Esophagus (tissue), 2 donors: Measurements from ENCODE around the gene IARS1. TPM values are rescaled to one million over a fixed set of nuclear protein-coding genes. Genes with fewer than 3 reads are reported as not detected.
A peak's percentile ranks its signal among the peaks of the same experiment; 100 is the strongest.

Experiments
- H3K27ac ChIP-seq, 2 donors: one replicate each; pipeline ENCODE4 v1.5.1; 2013; ENCODE audit warnings: low read depth in 2 of 2, mild to moderate bottlenecking in 2 of 2, inconsistent platforms in 1 of 2, low read length in 1 of 2, moderate library complexity in 1 of 2
- H3K27me3 ChIP-seq, 2 donors: one replicate each; pipeline ENCODE4 v1.6.1; 2013; ENCODE audit warnings: low read length in 2 of 2, control low read depth in 1 of 2, mild to moderate bottlenecking in 1 of 2; ENCODE audit not compliant: insufficient read depth in 2 of 2, control insufficient read depth in 1 of 2
- H3K36me3 ChIP-seq, 2 donors: one replicate each; pipeline ENCODE4 v1.6.1; 2013; ENCODE audit warnings: low read length in 1 of 2; ENCODE audit not compliant: control insufficient read depth in 2 of 2, insufficient read depth in 2 of 2
- H3K4me1 ChIP-seq, 2 donors: one replicate each; pipeline ENCODE4 v1.6.1; 2013; ENCODE audit warnings: low read length in 1 of 2; ENCODE audit not compliant: control insufficient read depth in 2 of 2, insufficient read depth in 2 of 2
- H3K4me3 ChIP-seq, 2 donors: one replicate each; pipeline ENCODE4 v1.5.1; 2013; ENCODE audit warnings: low read length in 2 of 2, mild to moderate bottlenecking in 2 of 2, low read depth in 1 of 2, moderate library complexity in 1 of 2
- H3K9me3 ChIP-seq, 2 donors: one replicate each; pipeline ENCODE4 v1.6.1; 2013; ENCODE audit warnings: mild to moderate bottlenecking in 2 of 2, low read depth in 1 of 2, low read length in 1 of 2, moderate library complexity in 1 of 2; ENCODE audit not compliant: control insufficient read depth in 2 of 2, insufficient read depth in 1 of 2
- WGBS, 2 donors: extraction: QIAGEN DNeasy Blood & Tissue Kit; methylation state at CpG; one replicate each; pipeline ENCODE4 v1.1.7; 2013; 5-methylcytosine and 5-hydroxymethylcytosine counted together
- polyA plus RNA-seq, 2 donors: library from polyadenylated mRNA; stranded (reverse); fragments of 200-250 nt; gene quantifications; one replicate each; pipeline ENCODE4 v1.2.3, GENCODE V29; 2013
- donor health status: healthy with polysubstance abuse.
- donor health status: Bipolar disorder and iron deficiency.

Gene IARS1
- 10 to 100 TPM; 14.5 to 32.2 TPM for polyA plus RNA-seq

DNA sequence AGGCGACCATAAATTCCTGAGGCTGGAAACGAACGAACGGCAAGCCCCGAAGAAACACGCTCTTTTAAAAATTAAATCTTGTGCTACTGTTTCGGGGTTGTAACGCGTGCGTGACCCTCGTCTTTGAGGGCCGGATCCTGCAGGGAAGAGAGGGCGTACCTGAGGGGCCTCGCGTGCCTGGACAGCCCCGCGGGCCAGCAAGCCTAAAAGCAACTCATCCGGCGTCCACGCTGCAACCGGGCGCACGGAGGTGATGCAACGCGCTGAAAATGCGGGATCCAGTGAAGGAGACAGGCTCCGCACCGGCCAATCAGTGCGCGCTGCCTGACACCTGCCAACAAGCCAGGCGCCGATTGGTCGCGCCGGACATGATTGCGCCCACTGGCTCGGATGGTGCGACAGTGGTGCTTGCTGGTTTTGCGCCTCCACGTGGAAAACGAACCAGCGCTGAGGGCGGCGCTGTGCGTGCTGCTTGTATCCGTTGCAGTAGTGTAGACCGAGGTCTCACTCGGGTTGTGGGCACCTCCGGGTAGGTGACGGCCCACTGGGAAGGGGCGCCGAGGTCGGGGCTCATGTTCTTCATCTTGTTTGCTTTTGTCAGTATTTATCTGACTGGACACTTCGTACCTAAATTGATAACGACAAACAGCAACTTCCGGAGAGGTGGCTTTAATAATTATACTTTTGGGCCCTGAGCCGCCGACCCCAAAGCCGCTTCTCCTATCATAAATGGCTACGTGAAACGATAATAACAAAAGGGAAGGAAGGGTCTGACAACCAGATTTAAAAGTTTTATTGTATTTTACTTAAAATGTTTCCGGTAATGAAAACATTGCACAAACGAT, at the start of gene IARS1:
IARS1 (minus strand) TSS at position 246 of the 845 bp plus-strand sequence. CDS start 4,278 bp downstream, outside the sequence.
- Histone ChIP-seq H3K9me3 (no peaks in the 10 kb centered on the region), H3K36me3 (no peaks in the 10 kb centered on the region), H3K4me3 (peak within 1 kb of the TSS; percentile 81 to 92), H3K27ac (peak within 1 kb of the TSS; percentile 78 to 86), H3K27me3 (no peaks in the 10 kb centered on the region), H3K4me1 (peaks cover 3 to 8% of the 10 kb centered on the region in 2 donors)
- 0% methylated on average over 63 of the region's 63 CpGs for WGBS, 2 donors

DNA sequence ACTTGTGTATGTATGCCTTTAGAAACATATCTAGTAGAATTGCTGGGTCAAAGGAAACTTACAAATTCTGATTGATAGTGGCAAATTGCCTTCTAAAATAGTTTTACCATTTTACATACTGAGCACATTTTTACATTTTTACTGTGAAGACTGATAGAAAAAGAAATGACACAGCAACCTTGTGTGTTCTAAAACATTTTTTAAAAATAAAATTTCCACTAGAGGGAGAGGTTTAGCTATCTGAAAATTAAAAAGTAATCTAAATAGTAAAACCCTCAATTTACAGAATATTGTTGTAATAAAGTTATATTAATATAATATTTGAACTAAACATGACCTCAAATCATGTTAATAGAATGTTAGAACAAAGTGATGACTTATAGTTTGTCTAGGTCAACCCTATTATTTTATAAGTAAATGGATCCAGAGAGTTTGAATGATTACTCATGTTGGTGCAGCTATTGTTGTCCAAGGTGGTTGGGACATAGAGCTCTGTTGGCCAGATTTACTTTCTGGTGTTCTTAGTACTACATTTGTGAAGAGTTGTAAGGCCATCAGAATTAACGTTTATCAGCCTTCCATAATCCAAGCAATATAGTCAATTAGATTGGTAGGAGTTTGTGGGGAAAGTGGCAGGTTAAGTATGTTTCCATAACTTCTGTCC, 49.5 kb upstream of the IARS1 start:
- H3K4me3 ChIP-seq, result no peak overlapping the region
- H3K4me1 ChIP-seq, result no peaks in the 10 kb centered on the region
- 60 to 65% methylated on average over 1 of the region's 1 CpG for WGBS, 2 donors
- H3K27me3 ChIP-seq, result no peaks in the 10 kb centered on the region
- H3K9me3 ChIP-seq, result no peaks in the 10 kb centered on the region
- H3K36me3 ChIP-seq, result peaks cover 4 to 12% of the 10 kb centered on the region in 2 donors
- no peak overlapping the region for H3K27ac ChIP-seq

DNA sequence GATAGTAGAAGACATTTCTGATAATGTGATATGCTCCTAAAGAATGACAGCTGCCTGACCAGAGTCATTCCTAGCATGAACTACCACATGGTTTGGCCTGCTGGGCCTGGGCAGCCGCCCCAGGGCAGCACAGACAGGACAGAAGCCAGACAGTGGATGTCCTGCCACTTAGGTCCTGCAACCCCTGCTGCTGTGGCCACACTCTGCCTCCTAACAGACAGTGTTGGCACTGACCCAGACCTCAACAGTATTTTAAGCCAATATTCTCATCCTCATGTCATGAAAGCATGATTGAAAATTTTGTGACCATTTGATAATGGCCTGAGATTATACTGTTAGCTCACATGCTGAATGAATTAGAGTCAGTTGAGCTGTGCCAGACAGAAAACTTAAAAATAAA, 48.1 kb upstream of the IARS1 start:
- 88 to 96% methylated on average over 1 of the region's 1 CpG for WGBS, 2 donors
- H3K9me3 ChIP-seq, result no peaks in the 10 kb centered on the region
- no peak overlapping the region for H3K4me3 ChIP-seq
- H3K36me3 ChIP-seq, result peaks cover 4 to 12% of the 10 kb centered on the region in 2 donors
- H3K27ac ChIP-seq, result no peak overlapping the region
- no peaks in the 10 kb centered on the region for H3K4me1 ChIP-seq
- H3K27me3 ChIP-seq, result no peaks in the 10 kb centered on the region

DNA sequence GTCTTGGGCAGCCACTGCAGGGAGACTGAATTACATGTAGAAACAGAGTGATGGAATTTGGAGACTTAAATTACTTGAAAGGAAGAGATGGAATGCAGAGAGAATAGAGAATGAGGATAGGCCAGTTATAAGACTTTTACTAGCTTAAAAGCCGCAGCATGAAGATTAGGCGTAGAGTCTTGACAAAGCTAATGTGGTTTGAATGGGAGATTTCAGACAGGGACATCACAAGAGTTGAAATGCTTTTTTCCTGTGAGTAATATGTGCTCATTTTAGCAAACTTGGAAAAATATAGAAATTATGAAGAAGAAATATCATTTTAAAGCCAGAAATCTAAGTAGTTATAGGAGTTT, 39.8 kb upstream of the IARS1 start:
- Histone ChIP-seq H3K36me3 (peaks cover 0 to 2% of the 10 kb centered on the region in 2 donors), H3K4me1 (no peaks in the 10 kb centered on the region), H3K4me3 (no peak overlapping the region), H3K9me3 (no peaks in the 10 kb centered on the region), H3K27ac (no peak overlapping the region), H3K27me3 (no peaks in the 10 kb centered on the region)
- 91 to 94% methylated on average over 2 of the region's 2 CpGs for WGBS, 2 donors

DNA sequence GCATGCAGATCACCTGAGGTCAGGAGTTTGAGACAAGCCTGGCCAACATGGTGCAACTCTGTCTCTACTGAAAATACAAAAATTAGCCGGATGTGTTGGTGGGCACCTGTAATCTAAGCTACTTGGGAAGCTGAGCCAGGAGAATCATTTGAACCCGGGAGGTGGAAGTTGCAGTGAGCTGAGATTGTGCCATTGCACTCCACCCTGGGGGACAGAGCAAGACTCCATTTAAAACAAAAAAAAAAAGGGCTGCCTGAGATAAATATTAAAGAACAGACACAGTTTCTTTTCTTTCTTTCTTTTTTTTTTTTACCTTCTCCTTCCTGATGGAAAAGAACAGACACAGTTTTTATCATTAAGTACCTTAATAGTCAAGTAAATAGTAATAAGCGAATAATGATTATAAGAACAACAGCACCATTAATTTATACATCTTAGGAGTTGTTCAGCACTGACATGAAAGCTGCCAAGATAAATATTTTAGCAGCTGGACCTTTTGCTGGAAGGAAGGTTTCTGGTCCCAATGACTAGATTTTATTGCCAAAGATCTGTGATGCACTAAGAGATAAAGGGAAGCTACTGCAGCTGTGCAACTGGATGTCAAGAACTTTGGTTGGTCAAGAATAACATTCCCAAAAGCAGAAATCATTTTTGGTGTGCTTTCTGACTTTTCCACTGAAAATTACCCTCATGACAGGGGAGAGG, 39.2 kb upstream of the IARS1 start:
- 79 to 85% methylated on average over 3 of the region's 3 CpGs for WGBS, 2 donors
- Histone ChIP-seq H3K9me3 (no peaks in the 10 kb centered on the region), H3K27ac (no peak overlapping the region)

DNA sequence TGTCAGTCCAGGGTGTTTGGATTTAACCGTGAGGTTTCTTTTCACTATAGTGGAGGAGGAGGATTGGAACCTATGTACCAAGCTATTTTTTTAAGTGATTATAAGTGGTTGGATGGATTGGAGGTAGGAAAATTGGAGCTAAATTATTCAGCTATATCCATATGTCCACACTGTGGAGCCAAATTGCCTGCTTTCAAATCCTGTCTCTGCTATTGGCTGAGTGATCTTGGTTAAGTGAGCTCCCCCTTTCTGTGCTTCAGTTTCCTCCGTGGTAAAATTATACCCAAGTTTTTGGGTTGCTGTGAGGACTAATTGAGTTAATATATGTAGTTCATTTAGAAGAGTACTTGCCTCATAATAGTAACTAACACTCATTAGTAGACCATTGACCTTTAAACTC, 34.7 kb upstream of the IARS1 start:
- Histone ChIP-seq H3K9me3 (no peaks in the 10 kb centered on the region), H3K36me3 (no peaks in the 10 kb centered on the region), H3K27ac (no peak overlapping the region), H3K4me3 (no peak overlapping the region), H3K27me3 (no peaks in the 10 kb centered on the region), H3K4me1 (peaks cover 0 to 3% of the 10 kb centered on the region in 2 donors)
- 41% methylated on average over 2 of the region's 2 CpGs for WGBS, 2 donors

More for the DNA sequence above, 39.2 kb upstream of the IARS1 start:
- Histone ChIP-seq H3K4me1 (no peaks in the 10 kb centered on the region), H3K36me3 (no peaks in the 10 kb centered on the region), H3K27me3 (no peaks in the 10 kb centered on the region), H3K4me3 (no peak overlapping the region)

DNA sequence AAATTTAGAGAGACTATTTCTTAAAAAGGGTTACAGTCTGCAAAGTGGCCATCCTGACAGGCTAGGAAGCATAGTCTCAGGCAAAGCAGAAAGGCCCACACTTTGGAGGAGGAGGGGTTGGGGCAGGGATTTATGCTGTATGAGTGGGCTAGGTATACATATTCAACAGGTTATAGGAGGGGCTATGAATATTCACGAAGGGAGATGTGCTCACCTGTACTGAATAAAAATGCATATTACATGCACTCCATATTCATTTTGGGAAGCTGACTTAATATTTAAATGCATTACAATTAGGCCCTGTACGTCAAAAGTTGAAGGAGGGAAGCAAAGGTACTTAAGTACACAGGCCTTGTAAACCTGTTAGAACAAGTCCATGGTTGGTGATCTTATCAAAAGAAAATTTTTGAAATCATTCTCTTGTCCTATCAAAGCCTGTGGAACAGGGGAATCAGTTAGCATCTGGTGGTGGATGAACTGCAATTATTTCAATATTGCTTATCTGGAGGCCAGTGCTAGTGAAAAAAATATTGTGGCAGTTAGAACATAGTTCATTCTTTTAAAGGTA, 33.9 kb upstream of the IARS1 start:
- no peak overlapping the region for H3K27ac ChIP-seq
- WGBS, 2 donors, result 57 to 62% methylated on average over 2 of the region's 2 CpGs
- H3K9me3 ChIP-seq, result no peaks in the 10 kb centered on the region
- H3K27me3 ChIP-seq, result no peaks in the 10 kb centered on the region
- H3K36me3 ChIP-seq, result peaks cover 0 to 3% of the 10 kb centered on the region in 2 donors
- peaks cover 0 to 3% of the 10 kb centered on the region in 2 donors for H3K4me1 ChIP-seq
- H3K4me3 ChIP-seq, result no peak overlapping the region

DNA sequence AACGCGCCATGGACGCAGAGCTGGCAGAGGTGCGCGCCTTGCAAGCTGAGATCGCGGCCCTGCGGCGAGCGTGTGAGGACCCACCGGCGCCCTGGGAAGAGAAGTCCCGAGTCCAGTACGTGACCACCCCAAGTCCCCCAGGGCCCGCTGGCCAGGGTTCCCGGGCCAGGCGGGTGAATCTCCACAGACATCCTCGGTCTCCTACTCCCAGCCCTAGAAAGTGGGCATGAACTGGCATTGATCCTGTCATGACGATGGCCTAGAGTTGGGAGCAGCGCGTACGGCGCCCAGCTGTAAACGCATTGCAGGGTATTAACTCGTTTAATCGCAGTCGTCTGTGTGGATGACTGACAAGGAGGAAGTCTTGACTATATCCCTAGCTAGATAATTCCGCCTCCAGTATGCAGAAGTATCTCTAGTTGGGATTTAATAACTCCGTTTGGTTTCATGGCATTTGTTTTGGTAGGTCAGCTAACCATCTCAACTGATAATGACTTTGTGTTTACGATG, 32.5 kb upstream of the IARS1 start:
- Histone ChIP-seq H3K9me3 (no peaks in the 10 kb centered on the region), H3K36me3 (peaks cover 0 to 3% of the 10 kb centered on the region in 2 donors), H3K4me3 (peak overlapping the region; percentile 85 to 95), H3K27ac (peak overlapping the region; percentile 97), H3K27me3 (no peaks in the 10 kb centered on the region), H3K4me1 (peaks cover 0 to 3% of the 10 kb centered on the region in 2 donors)
- 2% methylated on average over 28 to 30 of the region's 30 CpGs for WGBS, 2 donors
